IMR-90 (cell line): ENCODE measurements around the gene ATP12A. TPM values are rescaled to one million over a fixed set of nuclear protein-coding genes. Genes with fewer than 3 reads are reported as not detected.

ENCODE experiments used
- ATAC-seq: fragments of 200-7000 bp; cut with Tn5 transposase; 2 replicates; pipeline ENCODE4 v1.9.1; 2020; ENCODE audit warnings: low read depth, mild to moderate bottlenecking, moderate library complexity
- BruUV-seq: library from RNA; stranded (reverse); fragments of 400-500 nt; replicated peaks from 2 replicates; lab custom pipeline; 2021; lab: Mats Ljungman, UMichigan
- CTCF ChIA-PET: fragments of 300-600 bp; formaldehyde crosslinking; extraction: SDS; loops from one replicate; lab custom pipeline; 2021; ENCODE audit warnings: antibody characterized with exemption; lab: Yijun Ruan, JAX
- POLR2A ChIA-PET: fragments of 300-600 bp; sonication (Branson Sonifier 250); formaldehyde crosslinking; loops from one replicate; lab custom pipeline; 2022; ENCODE audit warnings: antibody characterized with exemption; ENCODE audit not compliant: unreplicated experiment; lab: Charles Lee
- DNase-seq: peaks from one replicate; pipeline ENCODE4 v3.0.0; 2013
- H2AFZ ChIP-seq: replicated peaks from 2 replicates; pipeline ENCODE3; 2013; ENCODE audit warnings: low read length, mild to moderate bottlenecking; ENCODE audit not compliant: poor library complexity
- H2AK5ac ChIP-seq: 2 replicates; pipeline ENCODE4 v1.6.1; 2013; ENCODE audit warnings: low read depth, low read length, inconsistent platforms
- H2AK9ac ChIP-seq: replicated peaks from 2 replicates; pipeline ENCODE3; 2013; ENCODE audit warnings: mild to moderate bottlenecking, low read depth, low read length, moderate library complexity; ENCODE audit not compliant: poor library complexity
- H2BK120ac ChIP-seq: 2 replicates; pipeline ENCODE4 v1.6.1; 2013; ENCODE audit warnings: low read depth, low read length, inconsistent platforms
- H2BK15ac ChIP-seq: 3 replicates; pipeline ENCODE4 v1.6.1; 2013; ENCODE audit warnings: low read depth, low read length, inconsistent platforms
- H2BK20ac ChIP-seq: 2 replicates; pipeline ENCODE4 v1.6.1; 2013; ENCODE audit warnings: low read depth, mild to moderate bottlenecking, inconsistent platforms, low read length, moderate library complexity
- H2BK5ac ChIP-seq: 2 replicates; pipeline ENCODE4 v1.6.1; 2013; ENCODE audit warnings: mild to moderate bottlenecking, low read depth, low read length, inconsistent platforms; ENCODE audit not compliant: poor library complexity, severe bottlenecking
- H3K14ac ChIP-seq: replicated peaks from 2 replicates; pipeline ENCODE4 v1.6.1; 2013; ENCODE audit warnings: low read depth, low read length, inconsistent platforms
- H3K18ac ChIP-seq: 2 replicates; pipeline ENCODE4 v1.6.1; 2013; ENCODE audit warnings: low read depth, low read length, control low read depth
- H3K23ac ChIP-seq: 2 replicates; pipeline ENCODE4 v1.6.1; 2013; ENCODE audit warnings: low read depth, low read length, inconsistent platforms
- H3K27ac ChIP-seq: 2 replicates; pipeline ENCODE4 v1.5.1; 2013; ENCODE audit warnings: mild to moderate bottlenecking, control low read depth, low read length; ENCODE audit not compliant: insufficient read depth
- H3K27me3 ChIP-seq: 2 replicates; pipeline ENCODE4 v1.6.1; 2013; ENCODE audit warnings: low read length; ENCODE audit not compliant: control insufficient read depth, insufficient read depth
- H3K36me3 ChIP-seq: 2 replicates; pipeline ENCODE4 v1.6.1; 2013; ENCODE audit warnings: low read length, mixed read lengths; ENCODE audit not compliant: control insufficient read depth, insufficient read depth
- H3K4ac ChIP-seq: 2 replicates; pipeline ENCODE4 v1.6.1; 2013; ENCODE audit warnings: low read depth, low read length, inconsistent platforms
- H3K4me1 ChIP-seq: 2 replicates; pipeline ENCODE4 v1.6.1; 2013; ENCODE audit warnings: low read length, mixed read lengths; ENCODE audit not compliant: control insufficient read depth, insufficient read depth
- H3K4me2 ChIP-seq: 2 replicates; pipeline ENCODE4 v1.6.1; 2013; ENCODE audit warnings: low read depth, mild to moderate bottlenecking, control low read depth, low read length, moderate library complexity
- H3K4me3 ChIP-seq: 2 replicates; pipeline ENCODE4 v1.5.1; 2013; ENCODE audit warnings: low read depth, mild to moderate bottlenecking, control low read depth, low read length, moderate library complexity; ENCODE audit not compliant: insufficient read depth
- H3K56ac ChIP-seq: 2 replicates; pipeline ENCODE4 v1.6.1; 2013; ENCODE audit warnings: low read length, inconsistent platforms; ENCODE audit not compliant: insufficient read depth; ENCODE audit errors: extremely low read depth
- H3K79me1 ChIP-seq, 2 experiments: 2 replicates each; pipeline ENCODE4 v1.6.1; 2013; ENCODE audit warnings: low read length in 2 of 2, inconsistent platforms in 1 of 2, low read depth in 1 of 2
- H3K9ac ChIP-seq: 2 replicates; pipeline ENCODE4 v1.6.1; 2013; ENCODE audit warnings: low read depth, low read length, control low read depth
- H3K9me1 ChIP-seq: 2 replicates; pipeline ENCODE4 v1.6.1; 2013; ENCODE audit warnings: low read length, inconsistent platforms; ENCODE audit not compliant: insufficient read depth
- H3K9me3 ChIP-seq: 2 replicates; pipeline ENCODE4 v1.6.1; 2013; ENCODE audit warnings: low read length; ENCODE audit not compliant: control insufficient read depth, insufficient read depth
- H4K20me1 ChIP-seq: 2 replicates; pipeline ENCODE4 v1.6.1; 2013; ENCODE audit warnings: low read length, inconsistent platforms; ENCODE audit not compliant: insufficient read depth
- H4K5ac ChIP-seq: 2 replicates; pipeline ENCODE4 v1.6.1; 2013; ENCODE audit warnings: mild to moderate bottlenecking, low read depth, low read length, control low read depth
- H4K8ac ChIP-seq, 2 experiments: 2 replicates each; pipeline ENCODE4 v1.6.1; 2013; ENCODE audit warnings: low read depth in 2 of 2, low read length in 2 of 2, control low read depth in 1 of 2, inconsistent platforms in 1 of 2
- H4K91ac ChIP-seq: 2 replicates; pipeline ENCODE4 v1.6.1; 2013; ENCODE audit warnings: low read depth, low read length, inconsistent platforms; ENCODE audit not compliant: insufficient read depth
- RAD21 ChIP-seq: IDR thresholded peaks from 2 replicates; pipeline ENCODE4 v1.6.1; 2012; ENCODE audit warnings: low read length, improper control_type of control experiment
- SMC3 ChIP-seq: fragments of 150-350 bp; IDR thresholded peaks from 2 replicates; pipeline ENCODE4 v1.6.1; 2016; ENCODE audit warnings: low read depth, mild to moderate bottlenecking, antibody characterized with exemption, low read length, moderate library complexity
- WGBS, 2 experiments: methylation state at CpG; one replicate each; pipeline versions ENCODE4 v1.1.5 to v1.1.7; 2013; ENCODE audit warnings: missing lambda C conversion rate in 2 of 2; ENCODE audit not compliant: insufficient read length in 1 of 2; ENCODE audit errors: extremely low coverage in 2 of 2; 5-methylcytosine and 5-hydroxymethylcytosine counted together
- dilution Hi-C: fragments of 300-500 bp; cut with HindIII; formaldehyde crosslinking; loops from one replicate; pipeline ENCODE4 v1.14.3; 2018; ENCODE audit warnings: low sequenced_read_pairs; ENCODE audit not compliant: unreplicated experiment
- in situ Hi-C: fragments of 300-500 bp; cut with MboI; formaldehyde crosslinking; loops from 3 replicates; pipeline ENCODE4 v1.14.3; 2019; ENCODE audit warnings: low sequenced_read_pairs, inconsistent platforms, mixed read lengths
- intact Hi-C: fragments of 100-400 bp; cut with micrococcal nuclease; formaldehyde crosslinking; loops from 2 replicates; pipeline ENCODE4 v1.10.0; 2022
- polyA plus RNA-seq, 3 experiments: library from polyadenylated mRNA; depleted of rRNA; stranded (reverse); fragments of >200 nt; gene quantifications; 2 replicates each; pipeline ENCODE4 v1.2.3, GENCODE V29; 2012; ENCODE audit warnings: low replicate concordance in 1 of 3
- total RNA-seq: library from RNA; depleted of rRNA; stranded (reverse); fragments of >200 nt; gene quantifications from 2 replicates; pipeline ENCODE4 v1.2.3, GENCODE V29; 2012
- TF ChIP-seq, protein P1 (sequence below): fragments of 150-350 bp; IDR thresholded peaks from 2 replicates; pipeline ENCODE4 v1.6.1; 2017; ENCODE audit warnings: mild to moderate bottlenecking, antibody characterized with exemption, low read length, low read depth
- TF ChIP-seq, protein P2 (sequence below): conservative IDR thresholded peaks from 2 replicates; pipeline ENCODE4 v1.5.1; 2012; ENCODE audit warnings: mild to moderate bottlenecking, low read depth, low read length, improper control_type of control experiment
- TF ChIP-seq, protein P3 (sequence below): fragments of 150-350 bp; IDR thresholded peaks from 2 replicates; pipeline ENCODE4 v1.6.1; 2016; ENCODE audit warnings: low read depth, mild to moderate bottlenecking, low read length, moderate library complexity, borderline replicate concordance

ATP12A gene
- total and polyA plus RNA-seq, 2 of the 4 experiments (the other 2 are of a cell fraction) = not detected

DNA sequence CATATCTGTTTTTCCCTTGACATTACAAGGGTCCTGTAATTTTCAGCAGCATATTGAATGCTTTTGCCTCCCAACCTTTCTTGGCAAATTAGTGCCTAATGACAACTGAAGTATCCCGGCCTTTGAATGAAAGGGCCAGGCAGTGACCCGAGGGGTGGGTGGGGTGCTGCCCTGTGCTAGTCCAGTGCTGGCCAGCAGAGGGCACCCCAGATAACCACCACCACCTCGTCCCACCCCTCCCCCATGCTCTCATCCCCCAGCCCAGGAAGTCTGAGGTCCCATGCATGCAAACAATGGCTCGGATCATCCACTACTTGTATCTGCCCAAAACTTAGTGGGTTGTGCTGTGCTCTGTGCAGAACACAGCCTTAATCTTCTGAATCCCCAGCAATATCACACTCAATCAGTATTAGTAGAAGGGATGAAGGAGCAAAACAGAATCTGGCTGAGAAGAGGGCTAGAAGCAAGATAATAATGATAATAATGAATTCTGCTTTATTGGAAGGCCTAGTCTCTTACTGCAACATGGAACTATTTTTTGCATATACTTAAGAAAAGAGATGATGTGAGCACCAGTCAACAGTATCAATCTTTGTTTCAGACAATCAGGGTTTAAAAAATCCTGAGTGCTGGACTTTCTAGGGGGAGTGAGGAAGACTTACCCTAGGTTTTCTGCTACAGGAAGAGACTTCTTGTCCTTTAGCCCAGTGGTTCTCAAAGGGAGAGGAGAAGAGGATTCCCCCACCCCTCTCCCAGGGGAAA, 3.8 kb downstream of the ATP12A start:
- no peak overlapping the region for H4K5ac ChIP-seq
- H2BK5ac ChIP-seq = no peak overlapping the region
- no peak overlapping the region for H2BK120ac ChIP-seq
- H3K27me3 ChIP-seq = peaks cover 44% of the 10 kb centered on the region
- H3K56ac ChIP-seq = no peak overlapping the region
- ATAC-seq (peak; percentile 98), DNase-seq (peak; percentile 23)
- no CpG with 5 or more reads among the region's 4 CpGs for WGBS, 2 experiments
- no peaks in the 10 kb centered on the region for H3K79me1 ChIP-seq
- no peak overlapping the region for H2AK9ac ChIP-seq
- H3K36me3 ChIP-seq = no peaks in the 10 kb centered on the region
- H3K23ac ChIP-seq = no peak overlapping the region
- no peak overlapping the region for H3K4me2 ChIP-seq
- no peaks in the 10 kb centered on the region; the same call in 1 of the 2 replicates for H3K9me1 ChIP-seq
- H4K8ac ChIP-seq = no peak overlapping the region
- CTCF ChIA-PET = interaction anchor here (0.7 to 1.9 kb wide), 3 partner anchors 10 to 32 kb away, joined by 3 to 4 read pairs (median 4); no protein-coding TSS in a partner anchor
- H3K4me3 ChIP-seq = no peak overlapping the region
- H2BK15ac ChIP-seq = no peak overlapping the region
- no peaks in the 10 kb centered on the region for H4K20me1 ChIP-seq
- no peak overlapping the region for H3K14ac ChIP-seq
- H3K4ac ChIP-seq = no peak overlapping the region
- no peak overlapping the region for H2AK5ac ChIP-seq
- H3K18ac ChIP-seq = no peak overlapping the region
- intact Hi-C loops = no loop called here
- H4K91ac ChIP-seq = no peak overlapping the region
- no peaks in the 10 kb centered on the region for H3K4me1 ChIP-seq
- dilution Hi-C loops = no loop called here
- no peak overlapping the region for H2AFZ ChIP-seq
- H3K27ac ChIP-seq = no peak overlapping the region
- TF ChIP-seq, protein P1, sequence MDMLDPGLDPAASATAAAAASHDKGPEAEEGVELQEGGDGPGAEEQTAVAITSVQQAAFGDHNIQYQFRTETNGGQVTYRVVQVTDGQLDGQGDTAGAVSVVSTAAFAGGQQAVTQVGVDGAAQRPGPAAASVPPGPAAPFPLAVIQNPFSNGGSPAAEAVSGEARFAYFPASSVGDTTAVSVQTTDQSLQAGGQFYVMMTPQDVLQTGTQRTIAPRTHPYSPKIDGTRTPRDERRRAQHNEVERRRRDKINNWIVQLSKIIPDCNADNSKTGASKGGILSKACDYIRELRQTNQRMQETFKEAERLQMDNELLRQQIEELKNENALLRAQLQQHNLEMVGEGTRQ = no peak
- TF ChIP-seq, protein P2, sequence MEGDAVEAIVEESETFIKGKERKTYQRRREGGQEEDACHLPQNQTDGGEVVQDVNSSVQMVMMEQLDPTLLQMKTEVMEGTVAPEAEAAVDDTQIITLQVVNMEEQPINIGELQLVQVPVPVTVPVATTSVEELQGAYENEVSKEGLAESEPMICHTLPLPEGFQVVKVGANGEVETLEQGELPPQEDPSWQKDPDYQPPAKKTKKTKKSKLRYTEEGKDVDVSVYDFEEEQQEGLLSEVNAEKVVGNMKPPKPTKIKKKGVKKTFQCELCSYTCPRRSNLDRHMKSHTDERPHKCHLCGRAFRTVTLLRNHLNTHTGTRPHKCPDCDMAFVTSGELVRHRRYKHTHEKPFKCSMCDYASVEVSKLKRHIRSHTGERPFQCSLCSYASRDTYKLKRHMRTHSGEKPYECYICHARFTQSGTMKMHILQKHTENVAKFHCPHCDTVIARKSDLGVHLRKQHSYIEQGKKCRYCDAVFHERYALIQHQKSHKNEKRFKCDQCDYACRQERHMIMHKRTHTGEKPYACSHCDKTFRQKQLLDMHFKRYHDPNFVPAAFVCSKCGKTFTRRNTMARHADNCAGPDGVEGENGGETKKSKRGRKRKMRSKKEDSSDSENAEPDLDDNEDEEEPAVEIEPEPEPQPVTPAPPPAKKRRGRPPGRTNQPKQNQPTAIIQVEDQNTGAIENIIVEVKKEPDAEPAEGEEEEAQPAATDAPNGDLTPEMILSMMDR = peak; percentile 57
- TF ChIP-seq SMC3 = peak; percentile 47
- TF ChIP-seq, protein P3, sequence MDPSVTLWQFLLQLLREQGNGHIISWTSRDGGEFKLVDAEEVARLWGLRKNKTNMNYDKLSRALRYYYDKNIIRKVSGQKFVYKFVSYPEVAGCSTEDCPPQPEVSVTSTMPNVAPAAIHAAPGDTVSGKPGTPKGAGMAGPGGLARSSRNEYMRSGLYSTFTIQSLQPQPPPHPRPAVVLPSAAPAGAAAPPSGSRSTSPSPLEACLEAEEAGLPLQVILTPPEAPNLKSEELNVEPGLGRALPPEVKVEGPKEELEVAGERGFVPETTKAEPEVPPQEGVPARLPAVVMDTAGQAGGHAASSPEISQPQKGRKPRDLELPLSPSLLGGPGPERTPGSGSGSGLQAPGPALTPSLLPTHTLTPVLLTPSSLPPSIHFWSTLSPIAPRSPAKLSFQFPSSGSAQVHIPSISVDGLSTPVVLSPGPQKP = no peak
- peak; percentile 35 for TF ChIP-seq RAD21
- H2BK20ac ChIP-seq = no peak overlapping the region
- in situ Hi-C loops = no loop called here
- no TSS peak for BruUV-seq
- H3K9ac ChIP-seq = no peak overlapping the region
- H3K9me3 ChIP-seq = no peaks in the 10 kb centered on the region
- POLR2A ChIA-PET = no interaction called here
